Measurements from ENCODE around the gene ZNF764. TPM values are rescaled to one million over a fixed set of nuclear protein-coding genes. Genes with fewer than 3 reads are reported as not detected.
A peak's percentile ranks its signal among the peaks of the same experiment; 100 is the strongest.

ZNF764 gene
- total and polyA plus RNA-seq, 4 experiments from 2014 or later: 4.2 to 29.3 (median 18.8) TPM

GRCh38 chr16:30559690-30560089 lies 1.5 kb upstream of the ZNF764 start:
- H3K4me3 Mint-ChIP-seq: peak overlapping the region in 5 of 8 donors; percentile 46 to 89 (median 74)
- peaks cover 7 to 10% of the 10 kb centered on the region in 2 donors for H3K36me3 Mint-ChIP-seq
- DNase-seq: no peak
- POLR2A ChIA-PET (ENCODE audit: partially characterized antibody): interaction anchor here (1.7 to 13.9 kb wide), 6 partner anchors 8 to 142 kb away, joined by 9 to 457 read pairs (median 50); partner anchors contain the start of genes DCTPP1, ZNF688 and ZNF747
- Histone ChIP-seq H3K9me3 (ENCODE audit: control insufficient read depth in 1 of 2, low read length in 2 of 2) (no peaks in the 10 kb centered on the region), H3K27ac (ENCODE audit: low read depth, low read length) (no peak overlapping the region), H3K36me3 (ENCODE audit: insufficient read depth, low read length) (peaks cover 6% of the 10 kb centered on the region), H3K4me1 (ENCODE audit: insufficient read depth, low read length) (peaks cover 40% of the 10 kb centered on the region), H3K27me3 (ENCODE audit: insufficient read depth, low read length) (no peaks in the 10 kb centered on the region), H3K4me3 (ENCODE audit: low read length in 2 of 2) (no peak overlapping the region)
- H3K27ac Mint-ChIP-seq: peak overlapping the region in 6 of 7 donors; percentile 30 to 97 (median 93)
- CTCF ChIA-PET (ENCODE audit: partially characterized antibody): interaction anchor here (1.0 to 1.6 kb wide), 3 partner anchors 12 to 38 kb away, joined by 3 to 4 read pairs (median 4); partner anchors contain the start of gene ZNF688
- intact Hi-C loops (cut with micrococcal nuclease): loop anchor here (2.0 kb wide), 2 partner anchors 75 to 99 kb away; partner anchors contain the start of gene FBRS
- peaks cover 0 to 2% (median 0%) of the 10 kb centered on the region in 8 donors for H3K9me3 Mint-ChIP-seq
- peaks cover 9 to 41% (median 25%) of the 10 kb centered on the region in 4 donors for H3K4me1 Mint-ChIP-seq
- H3K27me3 Mint-ChIP-seq: no peaks in the 10 kb centered on the region

- Mint-ChIP-seq H3K4me1 (peaks cover 12 to 48% (median 30%) of the 10 kb centered on the region in 4 donors), H3K27ac (peak overlapping the region; percentile 92 to 97 (median 94)), H3K27me3 (no peaks in the 10 kb centered on the region), H3K4me3 (peak overlapping the region; percentile 88 to 94 (median 92)), H3K36me3 (peaks cover 14% of the 10 kb centered on the region in 2 donors), H3K9me3 (peaks cover 0 to 2% (median 0%) of the 10 kb centered on the region in 8 donors)
- Histone ChIP-seq H3K9me3 (ENCODE audit: control insufficient read depth in 1 of 2, low read length in 2 of 2) (no peaks in the 10 kb centered on the region), H3K4me3 (ENCODE audit: low read length in 2 of 2) (peak overlapping the region in 1 of 2 donors; percentile 75), H3K27me3 (ENCODE audit: insufficient read depth, low read length) (no peaks in the 10 kb centered on the region), H3K36me3 (ENCODE audit: insufficient read depth, low read length) (peaks cover 14% of the 10 kb centered on the region), H3K4me1 (ENCODE audit: insufficient read depth, low read length) (peaks cover 47% of the 10 kb centered on the region), H3K27ac (ENCODE audit: low read depth, low read length) (peak overlapping the region; percentile 95)
- ChIA-PET CTCF (ENCODE audit: partially characterized antibody) (interaction anchor here (0.6 to 3.0 kb wide), 15 partner anchors 8 to 135 kb away, joined by 3 to 101 read pairs (median 6); partner anchors contain the start of genes DCTPP1, ZNF688, ZNF747 and ZNF785), POLR2A (ENCODE audit: partially characterized antibody) (interaction anchor here (0.7 to 13.9 kb wide), 30 partner anchors 9 to 467 kb away, joined by 3 to 457 read pairs (median 7); partner anchors contain the start of genes DCTPP1, FBRS, ITGAL and PRR14)
- no peak for DNase-seq
- intact Hi-C loops (cut with micrococcal nuclease): loop anchor here (1.0 to 2.0 kb wide), 8 partner anchors 13 to 139 kb away; partner anchors contain the start of genes DCTPP1, FBRS and ZNF785
These were observed 709 bp upstream of the ZNF764 start for GRCh38 chr16:30558789-30559377.

- no peaks in the 10 kb centered on the region for H3K9me3 ChIP-seq (ENCODE audit: control insufficient read depth in 1 of 2, low read length in 2 of 2)
- CTCF ChIA-PET (ENCODE audit: partially characterized antibody): interaction anchor here (0.7 to 3.0 kb wide), 16 partner anchors 9 to 136 kb away, joined by 3 to 101 read pairs (median 6); partner anchors contain the start of genes DCTPP1, PRR14, SEPHS2 and ZNF688
- Mint-ChIP-seq H3K27me3 (no peaks in the 10 kb centered on the region), H3K4me1 (peaks cover 24 to 60% (median 43%) of the 10 kb centered on the region in 4 donors), H3K36me3 (peaks cover 20 to 21% of the 10 kb centered on the region in 2 donors), H3K27ac (peak overlapping the region; percentile 93 to 97 (median 95)), H3K9me3 (peaks cover 0 to 2% (median 0%) of the 10 kb centered on the region in 8 donors), H3K4me3 (peak overlapping the region; percentile 88 to 94 (median 92))
- no peaks in the 10 kb centered on the region for H3K27me3 ChIP-seq (ENCODE audit: insufficient read depth, low read length)
- intact Hi-C loops (cut with micrococcal nuclease): no loop called here
- POLR2A ChIA-PET (ENCODE audit: partially characterized antibody): interaction anchor here (0.6 to 13.9 kb wide), 26 partner anchors 9 to 212 kb away, joined by 3 to 457 read pairs (median 10); partner anchors contain the start of genes DCTPP1, FBRS, ITGAL and PRR14
- DNase-seq: no peak
- peak overlapping the region; percentile 95 for H3K27ac ChIP-seq (ENCODE audit: low read depth, low read length)
- peaks cover 60% of the 10 kb centered on the region for H3K4me1 ChIP-seq (ENCODE audit: insufficient read depth, low read length)
- H3K4me3 ChIP-seq (ENCODE audit: low read length in 2 of 2): peak overlapping the region; percentile 58 to 75
- H3K36me3 ChIP-seq (ENCODE audit: insufficient read depth, low read length): peaks cover 22% of the 10 kb centered on the region
These were observed 542 bp downstream of the ZNF764 start for GRCh38 chr16:30557707-30557956.

- intact Hi-C loops (cut with micrococcal nuclease): no loop called here
- no peaks in the 10 kb centered on the region for H3K27me3 Mint-ChIP-seq
These were observed 2.1 kb downstream of the ZNF764 start for GRCh38 chr16:30556125-30556473.

GRCh38 chr16:30555315-30556124 lies 2.7 kb downstream of the ZNF764 start:
- no peak for DNase-seq
- Mint-ChIP-seq H3K4me1 (peaks cover 28 to 68% (median 49%) of the 10 kb centered on the region in 4 donors), H3K9me3 (peaks cover 0 to 2% (median 0%) of the 10 kb centered on the region in 8 donors), H3K27me3 (no peaks in the 10 kb centered on the region), H3K4me3 (peak overlapping the region in 6 of 8 donors; percentile 59 to 94 (median 90)), H3K36me3 (peaks cover 20 to 25% of the 10 kb centered on the region in 2 donors), H3K27ac (peak overlapping the region in 5 of 7 donors; percentile 61 to 96 (median 92))
- intact Hi-C loops (cut with micrococcal nuclease): no loop called here
- H3K36me3 ChIP-seq (ENCODE audit: insufficient read depth, low read length): peaks cover 22% of the 10 kb centered on the region
- ChIA-PET POLR2A (ENCODE audit: partially characterized antibody) (interaction anchor here (1.2 to 13.9 kb wide), 5 partner anchors 12 to 138 kb away, joined by 3 to 457 read pairs (median 8); partner anchors contain the start of genes ZNF688 and ZNF747), CTCF (ENCODE audit: partially characterized antibody) (interaction anchor here (6.8 kb wide), 1 partner anchor 20 kb away, joined by 56 read pairs; the partner anchor contains the start of gene ZNF747)
- no peaks in the 10 kb centered on the region for H3K9me3 ChIP-seq (ENCODE audit: control insufficient read depth in 1 of 2, low read length in 2 of 2)
- H3K4me3 ChIP-seq (ENCODE audit: low read length in 2 of 2): no peak overlapping the region
- no peak overlapping the region for H3K27ac ChIP-seq (ENCODE audit: low read depth, low read length)
- H3K4me1 ChIP-seq (ENCODE audit: insufficient read depth, low read length): peaks cover 66% of the 10 kb centered on the region
- H3K27me3 ChIP-seq (ENCODE audit: insufficient read depth, low read length): no peaks in the 10 kb centered on the region

More at GRCh38 chr16:30556125-30556473, 2.1 kb downstream of the ZNF764 start:
- no peak overlapping the region for H3K4me3 ChIP-seq (ENCODE audit: low read length in 2 of 2)
- H3K9me3 ChIP-seq (ENCODE audit: control insufficient read depth in 1 of 2, low read length in 2 of 2): no peaks in the 10 kb centered on the region
- H3K27ac Mint-ChIP-seq: peak overlapping the region; percentile 61 to 96 (median 89)
- peaks cover 0 to 2% (median 0%) of the 10 kb centered on the region in 8 donors for H3K9me3 Mint-ChIP-seq
- peaks cover 30 to 70% (median 49%) of the 10 kb centered on the region in 4 donors for H3K4me1 Mint-ChIP-seq
- H3K4me3 Mint-ChIP-seq: peak overlapping the region; percentile 59 to 94 (median 90)
- H3K4me1 ChIP-seq (ENCODE audit: insufficient read depth, low read length): peaks cover 65% of the 10 kb centered on the region
- H3K36me3 Mint-ChIP-seq: peaks cover 20 to 25% of the 10 kb centered on the region in 2 donors
- peaks cover 22% of the 10 kb centered on the region for H3K36me3 ChIP-seq (ENCODE audit: insufficient read depth, low read length)
- ChIA-PET POLR2A (ENCODE audit: partially characterized antibody) (interaction anchor here (7.2 to 13.9 kb wide), 2 partner anchors 15 to 24 kb away, joined by 188 to 457 read pairs; partner anchors contain the start of genes ZNF688 and ZNF747), CTCF (ENCODE audit: partially characterized antibody) (no interaction called here)
- DNase-seq: no peak
- no peaks in the 10 kb centered on the region for H3K27me3 ChIP-seq (ENCODE audit: insufficient read depth, low read length)
- no peak overlapping the region for H3K27ac ChIP-seq (ENCODE audit: low read depth, low read length)

GRCh38 chr16:30554557-30555314 lies 3.4 kb downstream of the ZNF764 start:
- ChIA-PET POLR2A (ENCODE audit: partially characterized antibody) (interaction anchor here (1.2 to 13.9 kb wide), 5 partner anchors 11 to 137 kb away, joined by 3 to 457 read pairs (median 8); partner anchors contain the start of genes ZNF688 and ZNF747), CTCF (ENCODE audit: partially characterized antibody) (interaction anchor here (0.5 to 6.8 kb wide), 3 partner anchors 11 to 138 kb away, joined by 3 to 56 read pairs (median 5); partner anchors contain the start of gene ZNF747)
- H3K27ac Mint-ChIP-seq: peak overlapping the region in 5 of 7 donors; percentile 50 to 96 (median 80)

More at GRCh38 chr16:30554557-30555314, 3.4 kb downstream of the ZNF764 start:
- Histone ChIP-seq H3K27ac (ENCODE audit: low read depth, low read length) (no peak overlapping the region), H3K9me3 (ENCODE audit: control insufficient read depth in 1 of 2, low read length in 2 of 2) (no peaks in the 10 kb centered on the region), H3K36me3 (ENCODE audit: insufficient read depth, low read length) (peaks cover 22% of the 10 kb centered on the region), H3K27me3 (ENCODE audit: insufficient read depth, low read length) (no peaks in the 10 kb centered on the region), H3K4me1 (ENCODE audit: insufficient read depth, low read length) (peaks cover 66% of the 10 kb centered on the region), H3K4me3 (ENCODE audit: low read length in 2 of 2) (no peak overlapping the region)
- H3K9me3 Mint-ChIP-seq: no peaks in the 10 kb centered on the region
- intact Hi-C loops (cut with micrococcal nuclease): no loop called here
- peaks cover 28 to 68% (median 49%) of the 10 kb centered on the region in 4 donors for H3K4me1 Mint-ChIP-seq
- H3K4me3 Mint-ChIP-seq: peak overlapping the region in 2 of 8 donors; percentile 17
- no peaks in the 10 kb centered on the region for H3K27me3 Mint-ChIP-seq
- no peak for DNase-seq
- peaks cover 20 to 25% of the 10 kb centered on the region in 2 donors for H3K36me3 Mint-ChIP-seq
